CD4-positive, alpha-beta T cell (primary cell): ENCODE measurements around the gene RTN4IP1. TPM values are rescaled to one million over a fixed set of nuclear protein-coding genes. Genes with fewer than 3 reads are reported as not detected.

ENCODE experiments used
- ATAC-seq: fragments of 200-7000 bp; cut with Tn5 transposase; one replicate; pipeline ENCODE4 v1.10.0; 2022; ENCODE audit warnings: mild to moderate bottlenecking; ENCODE audit not compliant: poor library complexity
- CTCF ChIA-PET: fragments of 350-600 bp; sonication (Branson Sonifier 250); formaldehyde crosslinking; loops from one replicate; lab custom pipeline; 2021; ENCODE audit warnings: antibody characterized with exemption, inconsistent platforms; lab: Charles Lee
- POLR2A ChIA-PET: fragments of 350-600 bp; sonication (Branson Sonifier 250); formaldehyde crosslinking; loops from one replicate; lab custom pipeline; 2021; ENCODE audit warnings: antibody characterized with exemption, inconsistent platforms; lab: Charles Lee
- DNase-seq, 14 experiments: peaks; one replicate each; pipeline ENCODE4 v3.0.0-alpha.2; 2013 to 2020; ENCODE audit warnings: mixed read lengths in 2 of 14
- H3K27ac ChIP-seq, 2 donors: one replicate each; pipeline versions ENCODE4 v1.5.1 to v1.7.0; 2013; ENCODE audit warnings: low read length in 2 of 2, low read depth in 1 of 2, mild to moderate bottlenecking in 1 of 2
- H3K27me3 ChIP-seq, 2 experiments: 1 replicate in 1 of 2; 2 replicates in 1 of 2; pipeline versions ENCODE4 v1.6.1 to v1.7.0; 2013; ENCODE audit warnings: low read length in 2 of 2, control low read depth in 1 of 2, mild to moderate bottlenecking in 1 of 2, moderate library complexity in 1 of 2; ENCODE audit not compliant: insufficient read depth in 2 of 2, control insufficient read depth in 1 of 2
- H3K36me3 ChIP-seq: one replicate; pipeline ENCODE4 v1.6.1; 2013; ENCODE audit warnings: low read length, control low read depth; ENCODE audit not compliant: insufficient read depth
- H3K4me1 ChIP-seq: one replicate; pipeline ENCODE4 v1.6.1; 2013; ENCODE audit warnings: low read length, control low read depth; ENCODE audit not compliant: insufficient read depth
- H3K4me3 ChIP-seq: one replicate; pipeline ENCODE4 v1.5.1; 2013; ENCODE audit warnings: mild to moderate bottlenecking, low read length, moderate library complexity
- H3K9me3 ChIP-seq, 2 experiments: 1 replicate in 1 of 2; 2 replicates in 1 of 2; pipeline versions ENCODE4 v1.6.1 to v1.7.0; 2013; ENCODE audit warnings: low read length in 2 of 2, mild to moderate bottlenecking in 2 of 2, control low read depth in 1 of 2, moderate library complexity in 1 of 2; ENCODE audit not compliant: control insufficient read depth in 1 of 2, insufficient read depth in 1 of 2
- H3K27ac Mint-ChIP-seq: one replicate; pipeline ENCODE4 v1.8.0; 2020; ENCODE audit warnings: mixed read lengths
- H3K27me3 Mint-ChIP-seq: one replicate; pipeline ENCODE4 v1.8.0; 2021; ENCODE audit warnings: mixed read lengths
- H3K36me3 Mint-ChIP-seq: one replicate; pipeline ENCODE4 v1.8.0; 2021; ENCODE audit warnings: low read depth, mixed read lengths
- H3K4me1 Mint-ChIP-seq: one replicate; pipeline ENCODE4 v1.8.0; 2021; ENCODE audit warnings: low read depth, mixed read lengths
- H3K4me3 Mint-ChIP-seq: one replicate; pipeline ENCODE4 v1.8.0; 2020; ENCODE audit warnings: mild to moderate bottlenecking, mixed read lengths
- H3K9me3 Mint-ChIP-seq: one replicate; pipeline ENCODE4 v1.8.0; 2020; ENCODE audit warnings: mixed read lengths
- intact Hi-C, 2 experiments: fragments of 100-400 bp; cut with DNase I in 1 of 2; cut with micrococcal nuclease in 1 of 2; formaldehyde crosslinking; loops; one replicate each; pipeline versions ENCODE4 v1.15.1 to v1.9.0; 2023 to 2025; cut with DNase I, micrococcal nuclease
- polyA plus RNA-seq, 2 donors: library from polyadenylated mRNA; unstranded; fragments of 120-200 nt; gene quantifications; one replicate each; pipeline ENCODE4 v1.2.1, GENCODE V29; 2013
- total RNA-seq, 174 experiments: library from RNA in 2 of 174; stranded (reverse) in 2 of 174; gene quantifications; one replicate each; pipeline ENCODE4 v1.2.3 and lab custom pipeline; 2021 to 2026
- TF ChIP-seq, protein P1 (sequence below): fragments of 200-600 bp; IDR thresholded peaks from one replicate; pipeline ENCODE4 v1.8.0; 2022; ENCODE audit warnings: antibody characterized with exemption, mild to moderate bottlenecking

The RTN4IP1 gene, protein sequence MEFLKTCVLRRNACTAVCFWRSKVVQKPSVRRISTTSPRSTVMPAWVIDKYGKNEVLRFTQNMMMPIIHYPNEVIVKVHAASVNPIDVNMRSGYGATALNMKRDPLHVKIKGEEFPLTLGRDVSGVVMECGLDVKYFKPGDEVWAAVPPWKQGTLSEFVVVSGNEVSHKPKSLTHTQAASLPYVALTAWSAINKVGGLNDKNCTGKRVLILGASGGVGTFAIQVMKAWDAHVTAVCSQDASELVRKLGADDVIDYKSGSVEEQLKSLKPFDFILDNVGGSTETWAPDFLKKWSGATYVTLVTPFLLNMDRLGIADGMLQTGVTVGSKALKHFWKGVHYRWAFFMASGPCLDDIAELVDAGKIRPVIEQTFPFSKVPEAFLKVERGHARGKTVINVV
- total RNA-seq, result 1 to 10 TPM; 2.4 to 2.5 TPM
- 5.3 TPM for polyA plus RNA-seq (2013, experiment 1 of 2)
- 6.3 TPM for polyA plus RNA-seq (2013, experiment 2 of 2)
- 2.2 to 14.8 (median 7.3) reads per million in 172 experiments for total RNA-seq (lab: John Stamatoyannopoulos, UW)

DNA sequence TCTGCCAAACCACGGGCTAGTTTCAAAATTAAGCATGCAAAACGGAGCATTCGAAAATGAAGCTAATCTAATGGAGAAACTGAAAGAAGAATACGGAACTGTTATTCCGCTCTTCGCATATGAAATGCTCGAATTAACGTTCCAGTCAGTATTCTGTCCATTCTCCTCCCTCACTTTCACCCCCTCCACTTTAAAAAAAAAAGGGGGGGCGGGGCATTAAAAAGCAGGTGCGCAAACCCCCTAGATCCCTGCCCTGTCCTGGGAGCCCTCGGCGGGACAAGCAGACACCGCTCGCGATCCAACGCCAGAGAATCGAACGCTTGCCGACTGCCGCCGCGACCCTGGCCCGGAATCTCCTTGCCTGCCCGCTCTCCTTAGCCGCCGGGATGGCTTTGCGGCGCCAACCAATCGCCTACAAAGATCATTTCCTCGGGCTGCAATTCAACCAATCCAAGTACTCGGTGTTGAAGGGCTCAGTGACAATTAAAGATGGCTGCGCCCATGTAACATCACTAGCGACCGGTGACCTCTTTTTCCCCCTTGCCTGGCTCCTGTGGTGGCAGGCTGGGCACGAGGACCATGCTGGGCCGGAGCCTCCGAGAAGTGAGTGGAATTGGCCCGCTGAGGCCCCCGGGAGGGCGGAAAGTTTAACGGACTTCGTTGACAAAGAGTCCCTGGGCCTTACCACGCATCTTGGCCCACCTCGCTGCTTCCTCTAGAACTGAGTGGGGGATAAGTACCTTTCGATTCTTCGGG lies at the start of gene RTN4IP1, which contains the start of gene QRSL1:
TSS of gene RTN4IP1 (minus strand) at position 396 of the 756 bp plus-strand sequence. CDS start 477 bp downstream, outside the sequence.
TSS of gene QRSL1 (plus strand) at position 476 of the 756 bp plus-strand sequence. CDS start at position 580, 104 bp downstream.
- Histone ChIP-seq H3K4me1 (peaks cover 15% of the 10 kb centered on the region), H3K36me3 (no peaks in the 10 kb centered on the region), H3K27ac (peak within 1 kb of the TSS; percentile 64 to 83), H3K9me3 (no peaks in the 10 kb centered on the region), H3K27me3 (no peaks in the 10 kb centered on the region), H3K4me3 (peak within 1 kb of the TSS; percentile 79)
- Mint-ChIP-seq H3K4me1 (peaks cover 42% of the 10 kb centered on the region), H3K27ac (peak within 1 kb of the TSS; percentile 96), H3K36me3 (peaks cover 22% of the 10 kb centered on the region), H3K27me3 (no peaks in the 10 kb centered on the region), H3K4me3 (peak within 1 kb of the TSS; percentile 97), H3K9me3 (no peaks in the 10 kb centered on the region)
- intact Hi-C loops, result loop anchor here (5.0 to 10.0 kb wide), 6 partner anchors 104 to 1666 kb away; partner anchors contain the start of genes AFG1L (in 1 of the 2), ATG5 (in 1 of the 2), MTRES1 (in 1 of the 2) and PREP (in 1 of the 2)
- peak; percentile 67 to 95 (median 78) for DNase-seq
- ChIA-PET CTCF (interaction anchor here (1.1 to 1.4 kb wide), 2 partner anchors 9 to 21 kb away, joined by 3 to 4 read pairs; no protein-coding TSS in a partner anchor), POLR2A (no interaction called here)
- ATAC-seq, result peak; percentile 94
- TF ChIP-seq, protein P1, sequence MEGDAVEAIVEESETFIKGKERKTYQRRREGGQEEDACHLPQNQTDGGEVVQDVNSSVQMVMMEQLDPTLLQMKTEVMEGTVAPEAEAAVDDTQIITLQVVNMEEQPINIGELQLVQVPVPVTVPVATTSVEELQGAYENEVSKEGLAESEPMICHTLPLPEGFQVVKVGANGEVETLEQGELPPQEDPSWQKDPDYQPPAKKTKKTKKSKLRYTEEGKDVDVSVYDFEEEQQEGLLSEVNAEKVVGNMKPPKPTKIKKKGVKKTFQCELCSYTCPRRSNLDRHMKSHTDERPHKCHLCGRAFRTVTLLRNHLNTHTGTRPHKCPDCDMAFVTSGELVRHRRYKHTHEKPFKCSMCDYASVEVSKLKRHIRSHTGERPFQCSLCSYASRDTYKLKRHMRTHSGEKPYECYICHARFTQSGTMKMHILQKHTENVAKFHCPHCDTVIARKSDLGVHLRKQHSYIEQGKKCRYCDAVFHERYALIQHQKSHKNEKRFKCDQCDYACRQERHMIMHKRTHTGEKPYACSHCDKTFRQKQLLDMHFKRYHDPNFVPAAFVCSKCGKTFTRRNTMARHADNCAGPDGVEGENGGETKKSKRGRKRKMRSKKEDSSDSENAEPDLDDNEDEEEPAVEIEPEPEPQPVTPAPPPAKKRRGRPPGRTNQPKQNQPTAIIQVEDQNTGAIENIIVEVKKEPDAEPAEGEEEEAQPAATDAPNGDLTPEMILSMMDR, result no peak

DNA sequence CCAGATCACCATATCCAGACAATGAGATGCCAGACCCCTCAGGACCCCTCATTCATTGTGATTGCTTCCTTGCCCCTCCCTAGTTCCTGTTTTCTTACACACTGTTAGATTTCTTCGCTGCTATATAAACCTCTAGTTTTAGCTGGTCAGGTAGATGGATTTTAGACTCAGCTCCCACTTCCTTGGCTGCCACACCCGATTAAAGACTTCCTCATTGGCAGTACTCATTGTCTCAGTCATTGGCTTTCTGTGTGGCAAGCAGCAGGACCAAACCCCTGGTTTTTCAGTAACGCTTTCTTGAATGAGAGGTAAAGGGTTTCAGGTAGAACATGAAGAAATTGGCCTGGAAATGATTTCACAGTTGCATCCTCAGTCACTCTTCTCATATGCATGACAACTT lies 48.0 kb upstream of the RTN4IP1 start:
- no peaks in the 10 kb centered on the region for H3K36me3 ChIP-seq
- Mint-ChIP-seq H3K9me3 (no peaks in the 10 kb centered on the region), H3K4me3 (no peak overlapping the region), H3K27me3 (no peaks in the 10 kb centered on the region), H3K36me3 (no peaks in the 10 kb centered on the region), H3K27ac (no peak overlapping the region), H3K4me1 (no peaks in the 10 kb centered on the region)
- no peak overlapping the region for H3K27ac ChIP-seq
- intact Hi-C loops, result no loop called here
- no peak for ATAC-seq
- no peaks in the 10 kb centered on the region for H3K27me3 ChIP-seq
- no peaks in the 10 kb centered on the region for H3K4me1 ChIP-seq
- ChIA-PET POLR2A (no interaction called here), CTCF (no interaction called here)
- H3K9me3 ChIP-seq, result no peaks in the 10 kb centered on the region
- no peak overlapping the region for H3K4me3 ChIP-seq
- TF ChIP-seq, protein P1, result no peak
- DNase-seq, result no peak

DNA sequence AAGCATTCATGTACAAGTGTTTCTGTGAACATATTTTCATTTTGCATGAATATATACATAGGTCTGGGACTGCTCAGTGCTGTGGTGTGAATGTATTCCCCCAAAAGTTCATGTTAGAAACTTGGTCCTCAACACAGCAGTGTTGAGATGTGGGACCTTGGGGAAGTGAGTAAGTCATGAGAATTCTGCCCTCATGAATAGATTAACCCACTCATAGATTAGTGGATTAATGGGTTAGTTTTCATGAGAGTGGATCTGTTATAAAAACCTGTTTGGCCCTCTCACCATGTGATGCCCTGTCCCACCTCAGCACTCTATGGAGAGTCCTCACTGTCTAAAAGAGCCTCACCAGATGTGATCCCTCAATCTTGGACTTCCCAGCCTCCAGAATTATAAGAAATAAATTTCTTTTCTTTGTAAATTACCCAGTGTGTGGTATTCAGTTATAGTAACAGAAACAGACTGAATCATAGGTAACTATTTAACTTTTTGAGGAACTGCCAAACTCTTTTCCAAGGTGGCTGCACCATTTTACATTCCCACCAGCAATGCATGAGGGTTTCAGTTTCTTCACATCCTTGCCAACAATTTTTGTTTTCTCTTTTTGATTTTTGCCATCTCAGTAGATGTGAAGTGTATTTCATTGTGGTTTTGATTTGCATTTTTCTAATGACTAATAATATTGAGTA lies 45.4 kb upstream of the RTN4IP1 start:
- ATAC-seq (no peak), DNase-seq (no peak)
- Mint-ChIP-seq H3K4me1 (no peaks in the 10 kb centered on the region), H3K27me3 (no peaks in the 10 kb centered on the region), H3K36me3 (no peaks in the 10 kb centered on the region), H3K4me3 (no peak overlapping the region), H3K9me3 (no peaks in the 10 kb centered on the region), H3K27ac (no peak overlapping the region)
- CTCF ChIA-PET, result no interaction called here
- Histone ChIP-seq H3K36me3 (no peaks in the 10 kb centered on the region), H3K27me3 (no peaks in the 10 kb centered on the region), H3K4me3 (no peak overlapping the region), H3K27ac (no peak overlapping the region), H3K9me3 (no peaks in the 10 kb centered on the region), H3K4me1 (no peaks in the 10 kb centered on the region)
- POLR2A ChIA-PET, result no interaction called here
- TF ChIP-seq, protein P1, result no peak
- intact Hi-C loops, result no loop called here
